Keratinocyte (primary cell): ENCODE results near the gene FTSJ1. TPM values are rescaled to one million over a fixed set of nuclear protein-coding genes. Genes with fewer than 3 reads are reported as not detected.

ENCODE experiments used
- DNase-seq: peaks from one replicate; pipeline ENCODE4 v3.0.0-alpha.2; 2011; ENCODE audit warnings: low read depth, missing footprints, low spot score
- FAIRE-seq: peaks from 2 replicates; lab custom pipeline; 2011; peaks lifted over from hg19 to GRCh38; lab: Jason Lieb, UNC
- H2AFZ ChIP-seq: 2 replicates; pipeline ENCODE4 v1.6.0; 2012; ENCODE audit warnings: low read length, control low read depth, inconsistent platforms; ENCODE audit not compliant: control insufficient read depth
- H3K27ac ChIP-seq: 2 replicates; pipeline ENCODE4 v1.5.1; 2011; ENCODE audit warnings: low read length; ENCODE audit not compliant: control insufficient read depth, insufficient read depth
- H3K27me3 ChIP-seq: 3 replicates; pipeline ENCODE4 v1.6.0; 2011; ENCODE audit warnings: low read length; ENCODE audit not compliant: control insufficient read depth, insufficient read depth; ENCODE audit errors: extremely low read depth
- H3K36me3 ChIP-seq, 2 experiments: 2 replicates in 1 of 2; 3 replicates in 1 of 2; pipeline ENCODE4 v1.5.1; 2011; ENCODE audit warnings: low read length in 2 of 2, mild to moderate bottlenecking in 1 of 2; ENCODE audit not compliant: control insufficient read depth in 2 of 2, insufficient read depth in 2 of 2; ENCODE audit errors: extremely low read depth in 1 of 2
- H3K4me1 ChIP-seq: 3 replicates; pipeline ENCODE4 v1.5.1; 2011; ENCODE audit warnings: low read length; ENCODE audit not compliant: control insufficient read depth, insufficient read depth; ENCODE audit errors: extremely low read depth
- H3K4me2 ChIP-seq: 3 replicates; pipeline ENCODE4 v1.6.0; 2011; ENCODE audit warnings: low read depth, low read length; ENCODE audit not compliant: control insufficient read depth, insufficient read depth; ENCODE audit errors: extremely low read depth
- H3K4me3 ChIP-seq, 3 experiments: fragments of 200-600 bp in 1 of 3; sonication (generic) in 1 of 3; 2 replicates in 2 of 3; 3 replicates in 1 of 3; pipeline ENCODE4 v1.5.1; 2011 to 2016; ENCODE audit warnings: low read length in 3 of 3, mild to moderate bottlenecking in 3 of 3, control low read depth in 2 of 3, inconsistent platforms in 1 of 3, low read depth in 1 of 3, mixed read lengths in 1 of 3, mixed run types in 1 of 3, moderate library complexity in 1 of 3; ENCODE audit not compliant: control insufficient read depth in 2 of 3, insufficient read depth in 2 of 3; ENCODE audit errors: extremely low read depth in 1 of 3
- H3K79me2 ChIP-seq: 2 replicates; pipeline ENCODE4 v1.6.0; 2012; ENCODE audit warnings: low read length; ENCODE audit not compliant: control insufficient read depth, insufficient read depth
- H3K9ac ChIP-seq: 3 replicates; pipeline ENCODE4 v1.6.0; 2011; ENCODE audit warnings: low read length; ENCODE audit not compliant: control insufficient read depth, insufficient read depth; ENCODE audit errors: extremely low read depth
- H3K9me1 ChIP-seq: 3 replicates; pipeline ENCODE4 v1.6.0; 2011; ENCODE audit warnings: low read length; ENCODE audit not compliant: control insufficient read depth, insufficient read depth; ENCODE audit errors: extremely low read depth
- H3K9me3 ChIP-seq: 2 replicates; pipeline ENCODE4 v1.5.1; 2012; ENCODE audit warnings: low read depth, low read length; ENCODE audit not compliant: control insufficient read depth
- H4K20me1 ChIP-seq: 3 replicates; pipeline ENCODE4 v1.6.0; 2011; ENCODE audit warnings: low read length; ENCODE audit not compliant: control insufficient read depth, insufficient read depth; ENCODE audit errors: extremely low read depth
- EZH2 ChIP-seq: IDR thresholded peaks from one replicate; pipeline ENCODE4 v1.6.1; 2012; ENCODE audit warnings: inconsistent platforms, mild to moderate bottlenecking, low read length, moderate library complexity
- dilution Hi-C: fragments of 300-500 bp; cut with MboI; formaldehyde crosslinking; loops from one replicate; pipeline ENCODE4 v1.7.0; 2020; ENCODE audit warnings: low sequenced_read_pairs; ENCODE audit not compliant: extremely low pct_ligation_motif_present
- polyA plus RNA-seq, 5 experiments: library from polyadenylated mRNA; depleted of rRNA in 3 of 5; stranded (reverse) in 3 of 5; stranded (forward) in 1 of 5; unstranded in 1 of 5; fragments of >200 nt; gene quantifications; 1 replicate in 1 of 5; 2 replicates in 3 of 5; 3 replicates in 1 of 5; pipeline versions ENCODE4 v1.2.1 to v1.2.3, GENCODE V29; 2011 to 2012; ENCODE audit warnings: missing spikeins in 2 of 5, low read depth in 1 of 5, low replicate concordance in 1 of 5
- TF ChIP-seq, protein P1 (sequence below), 3 experiments: IDR thresholded peaks in 1 of 3; conservative IDR thresholded peaks in 1 of 3; optimal IDR thresholded peaks in 1 of 3; 2 replicates in 2 of 3; 3 replicates in 1 of 3; pipeline versions ENCODE3 to v1.5.1; 2011; ENCODE audit warnings: low read length in 3 of 3, mild to moderate bottlenecking in 3 of 3, moderate library complexity in 2 of 3, control low read depth in 1 of 3, inconsistent platforms in 1 of 3; ENCODE audit not compliant: insufficient read depth in 2 of 3; ENCODE audit errors: extremely low read depth in 1 of 3

Gene FTSJ1
- polyA plus RNA-seq, 1 donor (not counting 4 experiments of a cell fraction or from before 2014, with no cell fraction given), result 60.6 TPM

DNA sequence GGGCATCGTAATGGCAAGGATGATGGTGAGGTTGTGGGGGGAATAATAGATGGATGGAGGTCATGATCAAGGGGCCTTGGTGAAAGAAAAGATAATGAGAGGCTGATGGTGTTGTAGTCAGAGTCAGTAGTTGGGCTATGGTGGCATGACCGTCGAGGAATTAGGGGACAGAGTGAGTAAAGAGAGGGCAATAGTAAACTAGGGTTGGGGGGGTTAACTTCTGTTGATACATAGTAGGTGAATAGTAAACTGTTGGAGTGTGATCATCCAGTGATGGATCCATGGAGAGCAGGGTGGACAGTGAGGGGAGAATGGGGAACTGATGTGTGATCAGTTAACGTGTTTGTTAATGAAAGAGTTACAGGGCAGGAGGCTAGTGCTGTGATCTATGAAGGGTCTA, 920 bp downstream of the FTSJ1 start:
- H3K36me3 ChIP-seq, result peaks cover 3 to 7% of the 10 kb centered on the region in 2 experiments
- FAIRE-seq (no peak), DNase-seq (no peak)
- H3K9ac ChIP-seq, result peak overlapping the region; percentile 92
- peak overlapping the region; percentile 73 for H3K27ac ChIP-seq
- no peaks in the 10 kb centered on the region for H4K20me1 ChIP-seq
- H3K9me1 ChIP-seq, result no peaks in the 10 kb centered on the region
- H3K79me2 ChIP-seq, result peaks cover 35% of the 10 kb centered on the region
- dilution Hi-C loops, result no loop called here
- no peaks in the 10 kb centered on the region for H3K27me3 ChIP-seq
- H3K9me3 ChIP-seq, result no peaks in the 10 kb centered on the region
- H3K4me2 ChIP-seq, result peak overlapping the region; percentile 76
- peak overlapping the region; percentile 64 to 75 (median 66) for H3K4me3 ChIP-seq
- TF ChIP-seq EZH2, result no peak
- TF ChIP-seq, protein P1, sequence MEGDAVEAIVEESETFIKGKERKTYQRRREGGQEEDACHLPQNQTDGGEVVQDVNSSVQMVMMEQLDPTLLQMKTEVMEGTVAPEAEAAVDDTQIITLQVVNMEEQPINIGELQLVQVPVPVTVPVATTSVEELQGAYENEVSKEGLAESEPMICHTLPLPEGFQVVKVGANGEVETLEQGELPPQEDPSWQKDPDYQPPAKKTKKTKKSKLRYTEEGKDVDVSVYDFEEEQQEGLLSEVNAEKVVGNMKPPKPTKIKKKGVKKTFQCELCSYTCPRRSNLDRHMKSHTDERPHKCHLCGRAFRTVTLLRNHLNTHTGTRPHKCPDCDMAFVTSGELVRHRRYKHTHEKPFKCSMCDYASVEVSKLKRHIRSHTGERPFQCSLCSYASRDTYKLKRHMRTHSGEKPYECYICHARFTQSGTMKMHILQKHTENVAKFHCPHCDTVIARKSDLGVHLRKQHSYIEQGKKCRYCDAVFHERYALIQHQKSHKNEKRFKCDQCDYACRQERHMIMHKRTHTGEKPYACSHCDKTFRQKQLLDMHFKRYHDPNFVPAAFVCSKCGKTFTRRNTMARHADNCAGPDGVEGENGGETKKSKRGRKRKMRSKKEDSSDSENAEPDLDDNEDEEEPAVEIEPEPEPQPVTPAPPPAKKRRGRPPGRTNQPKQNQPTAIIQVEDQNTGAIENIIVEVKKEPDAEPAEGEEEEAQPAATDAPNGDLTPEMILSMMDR (optimal IDR thresholded peaks at IDR 0.05 in 1 of 3, IDR thresholded peaks at IDR 0.05 in 1 of 3, conservative IDR thresholded peaks at IDR 0.05 in 1 of 3; ENCODE audit: extremely low read depth in 1 of 3, insufficient read depth in 2 of 3, low read length in 3 of 3), result no peak
- H3K4me1 ChIP-seq, result peaks cover 12% of the 10 kb centered on the region
- no peak overlapping the region for H2AFZ ChIP-seq

DNA sequence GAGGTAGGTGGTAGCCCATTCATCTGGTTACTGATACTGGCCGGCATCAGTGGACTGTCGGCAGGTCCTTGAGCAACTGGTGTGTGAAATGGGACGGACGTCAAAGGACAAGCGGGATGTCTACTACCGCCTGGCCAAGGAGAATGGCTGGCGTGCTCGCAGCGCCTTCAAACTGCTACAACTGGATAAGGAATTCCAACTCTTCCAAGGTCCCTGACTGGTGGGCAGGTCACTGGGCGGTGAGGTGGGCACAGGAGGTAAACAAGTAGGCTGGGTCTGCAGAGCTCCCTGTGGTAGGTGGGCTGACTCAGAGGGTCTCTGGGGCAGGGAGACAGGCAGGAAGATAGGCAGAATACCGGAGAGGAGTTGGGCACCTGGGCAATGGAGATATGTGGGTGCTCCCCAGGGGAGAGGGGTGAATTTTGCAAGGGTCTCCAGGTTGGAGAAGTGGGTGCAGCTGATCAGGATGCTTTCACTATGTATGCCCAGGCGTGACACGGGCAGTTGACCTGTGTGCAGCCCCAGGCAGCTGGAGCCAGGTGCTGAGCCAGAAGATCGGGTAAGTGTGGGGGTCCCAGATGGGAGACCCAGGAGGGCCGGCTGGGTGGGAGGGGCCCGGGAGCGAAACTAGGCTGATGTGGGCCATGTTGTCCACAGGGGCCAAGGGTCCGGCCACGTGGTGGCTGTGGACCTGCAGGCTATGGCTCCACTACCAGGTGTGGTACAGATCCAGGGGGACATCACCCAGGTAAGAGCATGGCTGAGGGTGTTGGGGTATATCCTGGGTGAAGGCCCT, 2.2 kb downstream of the FTSJ1 start:
- H3K79me2 ChIP-seq, result peaks cover 35% of the 10 kb centered on the region
- DNase-seq, result no peak
- dilution Hi-C loops, result no loop called here
- FAIRE-seq, result no peak
- H3K9me1 ChIP-seq, result no peaks in the 10 kb centered on the region
- H3K36me3 ChIP-seq, result peaks cover 3 to 7% of the 10 kb centered on the region in 2 experiments
- H3K4me2 ChIP-seq, result no peak overlapping the region
- H4K20me1 ChIP-seq, result no peaks in the 10 kb centered on the region
- no peak overlapping the region for H2AFZ ChIP-seq
- peaks cover 10% of the 10 kb centered on the region for H3K4me1 ChIP-seq
- H3K9me3 ChIP-seq, result no peaks in the 10 kb centered on the region
- no peak overlapping the region for H3K9ac ChIP-seq
- no peak overlapping the region for H3K4me3 ChIP-seq
- H3K27me3 ChIP-seq, result no peaks in the 10 kb centered on the region
- no peak overlapping the region for H3K27ac ChIP-seq
- TF ChIP-seq EZH2, result no peak
- TF ChIP-seq, protein P1 (optimal IDR thresholded peaks at IDR 0.05 in 1 of 3, IDR thresholded peaks at IDR 0.05 in 1 of 3, conservative IDR thresholded peaks at IDR 0.05 in 1 of 3; ENCODE audit: extremely low read depth in 1 of 3, insufficient read depth in 2 of 3, low read length in 3 of 3), result no peak
